NCI-H2107 (cell line): ENCODE measurements around the gene TMEM178B.
"Not testable (repeated sequence)": the region's sequence is repeated elsewhere in the genome, so short reads cannot be mapped to it uniquely, and the experiment has no call there.

ENCODE experiments used
- DNase-seq: peaks from one replicate; lab custom pipeline; 2025; lab: John Stamatoyannopoulos, UW

TMEM178B gene

DNA sequence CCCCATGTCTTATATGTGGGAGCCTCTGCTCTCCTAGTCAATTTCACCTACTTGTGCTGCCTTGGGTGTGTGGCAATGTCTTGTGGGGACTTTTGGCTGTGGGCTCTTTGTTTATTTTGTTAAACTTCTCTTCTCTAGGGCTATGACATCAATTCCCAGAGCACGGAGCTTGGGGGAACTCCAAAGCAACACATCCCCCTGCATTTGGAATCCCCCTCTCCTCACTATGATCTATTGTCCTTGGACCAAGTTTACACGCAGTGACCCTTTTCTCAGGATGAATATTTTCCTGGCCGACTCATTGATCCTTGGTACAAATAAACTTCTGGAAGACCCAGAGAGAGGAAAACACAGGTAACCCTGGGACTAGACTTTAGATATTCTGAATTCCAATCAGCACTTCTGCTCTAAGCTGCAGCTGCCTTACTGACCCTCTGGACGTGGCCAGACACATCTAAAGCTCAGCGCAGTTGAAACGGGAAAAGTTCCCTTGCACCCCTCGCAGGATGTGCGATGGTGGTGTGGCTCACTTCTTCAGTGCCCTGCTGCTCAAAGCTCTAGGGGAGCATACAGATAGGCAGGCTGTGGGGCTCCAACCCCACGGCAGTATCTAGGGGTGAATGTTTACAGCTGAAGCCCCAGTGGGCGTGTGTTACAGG, 110.8 kb downstream of the TMEM178B start:
- DNase-seq, result no peak

DNA sequence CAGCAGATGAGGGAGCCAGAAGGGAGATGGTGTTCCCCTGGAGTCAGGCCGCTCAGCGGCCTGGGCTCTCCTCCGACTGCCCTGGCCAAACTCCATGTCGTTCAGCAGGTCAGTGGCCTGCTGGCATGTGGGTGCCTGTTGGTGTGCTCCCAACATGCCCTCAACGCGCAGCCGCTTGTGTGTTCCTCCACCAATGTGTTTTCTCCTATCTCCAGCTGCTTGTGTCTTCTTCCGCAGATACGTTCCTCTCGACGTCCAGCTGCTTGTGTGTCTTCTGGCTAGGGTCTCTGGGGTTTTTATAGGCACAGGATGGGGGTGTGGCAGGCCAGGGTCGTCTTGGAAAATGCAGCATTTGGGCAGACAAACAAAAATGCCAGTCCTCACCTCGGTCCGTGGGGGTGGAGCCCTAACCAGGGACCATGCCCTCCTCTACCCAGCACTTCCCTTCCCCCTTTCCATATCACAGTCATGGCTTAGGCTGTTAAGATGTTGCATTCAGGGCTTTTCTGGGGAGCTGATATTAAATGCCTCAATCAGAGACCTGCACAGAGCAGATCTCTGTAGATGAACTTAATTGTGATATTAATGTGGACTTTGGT, 111.6 kb downstream of the TMEM178B start:
- DNase-seq, result no peak

DNA sequence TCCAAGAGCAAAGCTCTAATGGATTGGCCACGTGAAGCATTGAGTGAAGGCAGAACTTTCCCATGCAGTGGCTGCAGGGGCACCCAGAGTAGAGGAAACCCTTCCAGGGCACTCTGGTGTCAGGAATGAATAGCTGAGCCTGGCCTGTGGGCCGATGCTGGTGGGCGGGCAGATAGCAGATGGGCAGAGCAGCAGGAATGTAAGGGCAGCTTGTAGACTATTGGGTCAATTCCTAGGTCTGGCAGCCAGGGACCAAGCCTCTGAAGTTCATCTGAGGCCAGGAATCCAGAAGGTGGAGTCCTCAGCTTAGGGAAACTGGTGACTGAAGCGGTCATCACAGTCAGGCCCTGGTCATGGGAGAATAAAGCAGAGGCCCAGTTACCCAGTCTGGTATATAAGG, 115.4 kb downstream of the TMEM178B start:
- no peak for DNase-seq

DNA sequence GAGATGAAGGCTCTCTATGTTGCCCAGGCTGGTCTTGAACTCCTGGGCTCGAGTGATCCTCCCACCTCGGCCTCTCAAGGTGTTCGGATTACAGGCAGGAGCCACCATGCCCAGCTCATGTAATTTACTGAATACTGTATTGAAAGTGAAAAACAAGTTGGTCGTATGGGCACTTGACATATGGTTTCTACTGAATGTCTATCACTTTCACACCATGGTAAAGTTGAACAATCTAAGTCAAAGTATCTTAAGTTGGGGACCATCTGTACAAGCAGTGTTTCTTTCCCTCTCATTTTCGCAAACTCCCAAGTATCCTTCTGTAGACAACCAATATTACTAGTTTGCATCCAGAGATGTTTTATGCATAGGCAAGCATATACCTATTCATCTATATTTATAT, 116.6 kb downstream of the TMEM178B start:
- no peak for DNase-seq

DNA sequence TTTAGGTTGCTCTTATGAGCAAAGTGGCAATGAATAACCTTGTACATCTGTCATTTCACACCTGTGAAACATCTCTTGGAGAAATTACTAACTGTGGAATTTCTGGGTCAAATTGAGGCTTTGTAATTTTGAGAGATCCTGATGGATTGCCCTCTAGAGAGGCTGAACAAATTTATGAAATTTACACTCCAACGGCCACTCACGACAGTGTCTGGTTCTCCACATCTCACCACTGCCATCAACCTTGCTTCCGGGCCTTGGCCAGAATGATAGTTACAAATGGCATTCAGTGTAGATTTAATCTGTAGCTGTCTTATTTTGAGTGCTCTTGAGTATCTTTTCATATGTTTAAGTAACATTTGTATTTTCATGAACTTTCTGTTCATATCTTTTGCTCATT, 117.4 kb downstream of the TMEM178B start:
- no peak for DNase-seq

DNA sequence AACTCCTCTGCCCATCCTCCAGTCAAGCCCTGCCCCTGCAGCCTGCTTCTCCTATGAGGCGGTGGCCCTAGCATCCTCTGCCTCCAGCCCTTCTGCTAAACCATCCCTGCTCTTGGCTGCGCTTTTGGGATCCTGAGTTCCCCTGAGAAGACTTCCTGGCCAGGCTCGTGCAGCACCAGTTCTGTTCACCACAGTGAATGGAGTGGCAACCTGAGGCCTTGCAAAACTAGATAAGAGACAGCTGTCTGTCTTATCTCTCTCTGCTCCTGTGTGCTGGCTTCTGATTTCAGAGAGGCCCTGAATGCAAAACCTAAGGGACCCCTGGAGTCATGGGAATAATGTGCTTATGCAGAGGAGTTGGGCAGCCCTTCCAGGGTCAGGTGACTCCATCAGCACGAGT, 119.2 kb downstream of the TMEM178B start:
- DNase-seq, result no peak

DNA sequence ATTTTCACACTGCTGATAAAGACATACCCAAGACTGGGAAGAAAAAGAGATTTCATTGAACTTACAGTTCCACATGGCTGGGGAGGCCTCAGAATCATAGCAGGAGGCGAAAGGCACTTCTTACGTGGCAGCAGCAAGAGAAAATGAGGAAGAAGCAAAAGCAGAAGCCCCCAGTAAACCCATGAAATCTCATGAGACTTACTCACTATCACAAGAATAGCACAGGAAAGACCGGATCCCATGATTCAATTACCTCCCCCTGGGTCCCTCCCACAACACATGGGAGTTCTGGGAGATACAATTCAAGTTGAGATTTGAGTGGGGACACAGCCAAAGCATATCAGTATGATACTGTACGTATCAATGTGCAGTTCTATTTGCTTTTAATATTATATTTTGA, 121.9 kb downstream of the TMEM178B start:
- not testable (repeated sequence) for DNase-seq

DNA sequence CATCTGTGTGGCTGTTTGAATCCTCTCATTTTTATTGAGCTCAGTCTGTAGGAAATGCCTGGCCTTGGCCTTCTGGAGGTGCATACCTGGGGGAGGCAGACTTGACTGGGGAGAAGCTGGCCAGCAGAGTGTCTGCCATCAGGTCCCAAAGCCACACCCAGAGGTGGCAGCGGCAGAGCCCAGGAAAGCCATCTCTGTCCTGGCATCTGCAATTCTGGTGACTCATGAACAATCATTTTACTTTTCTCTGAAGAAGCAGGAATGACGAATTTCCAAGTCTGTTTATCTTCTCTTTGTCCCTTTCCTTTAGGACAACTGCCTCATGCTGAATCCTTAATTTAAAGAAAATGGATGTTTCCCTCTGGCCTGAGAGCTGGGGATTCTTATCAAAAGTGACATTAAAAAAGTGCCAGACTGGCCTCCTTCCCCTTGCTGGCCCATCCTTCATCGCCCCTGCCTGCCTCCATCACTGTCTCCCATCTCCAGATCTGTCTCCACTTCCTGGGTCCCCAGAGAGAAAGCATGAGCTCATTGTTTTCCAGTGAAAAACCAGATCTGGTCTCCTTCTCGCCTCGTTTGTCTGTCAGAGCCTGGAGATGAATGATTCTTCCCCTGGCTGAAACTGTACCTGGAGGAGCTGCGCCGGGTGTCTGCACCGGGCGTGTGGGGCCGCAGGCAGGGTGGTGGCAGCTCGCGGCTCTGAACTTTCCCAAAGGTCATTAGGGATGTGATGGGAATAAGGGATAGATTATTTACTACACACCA, 124.5 kb downstream of the TMEM178B start:
- DNase-seq, result no peak

DNA sequence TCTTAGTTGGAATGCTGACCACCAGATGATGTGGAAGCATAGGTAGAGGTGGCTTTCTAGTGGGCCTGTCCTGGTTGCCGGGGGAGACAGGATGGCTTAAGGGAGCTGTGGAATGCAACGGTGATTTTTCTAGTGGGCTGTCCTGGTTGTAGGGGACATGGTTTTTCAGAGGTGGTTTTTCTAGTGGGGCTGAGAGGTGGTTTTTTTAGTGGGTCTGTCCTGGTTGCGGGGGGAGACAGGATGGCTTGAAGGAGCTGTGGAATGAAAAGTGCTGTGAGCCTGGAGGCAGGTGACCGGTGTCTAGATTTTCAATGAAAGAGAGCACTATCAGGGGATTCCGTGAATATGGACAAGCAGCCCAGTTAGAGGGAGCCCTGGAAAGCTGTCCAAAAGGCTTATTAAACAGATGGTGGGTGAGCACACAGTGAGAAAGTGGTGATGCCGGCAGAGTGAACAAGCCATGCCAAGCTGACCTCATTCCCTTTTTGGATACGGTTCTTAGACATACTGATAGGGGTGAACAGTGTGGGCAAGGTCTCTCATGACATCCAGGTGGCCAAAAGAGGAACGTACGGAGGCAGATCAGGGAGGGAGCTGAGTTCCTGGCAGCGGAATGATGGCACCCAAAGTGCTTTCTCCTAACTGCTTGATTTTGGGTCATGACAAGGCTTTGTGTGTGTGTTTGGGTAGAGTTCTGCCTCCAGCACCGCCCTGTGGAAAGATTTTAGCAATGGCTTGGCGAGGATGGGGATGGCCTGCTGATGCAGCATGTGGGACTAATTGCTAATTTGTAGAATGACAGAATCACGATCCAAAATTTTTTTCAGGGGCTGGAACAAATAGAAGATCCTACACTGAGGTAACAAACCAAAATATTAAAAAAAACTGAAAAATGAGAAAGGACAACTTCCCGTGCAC, 126.6 kb downstream of the TMEM178B start:
- DNase-seq, result no peak

DNA sequence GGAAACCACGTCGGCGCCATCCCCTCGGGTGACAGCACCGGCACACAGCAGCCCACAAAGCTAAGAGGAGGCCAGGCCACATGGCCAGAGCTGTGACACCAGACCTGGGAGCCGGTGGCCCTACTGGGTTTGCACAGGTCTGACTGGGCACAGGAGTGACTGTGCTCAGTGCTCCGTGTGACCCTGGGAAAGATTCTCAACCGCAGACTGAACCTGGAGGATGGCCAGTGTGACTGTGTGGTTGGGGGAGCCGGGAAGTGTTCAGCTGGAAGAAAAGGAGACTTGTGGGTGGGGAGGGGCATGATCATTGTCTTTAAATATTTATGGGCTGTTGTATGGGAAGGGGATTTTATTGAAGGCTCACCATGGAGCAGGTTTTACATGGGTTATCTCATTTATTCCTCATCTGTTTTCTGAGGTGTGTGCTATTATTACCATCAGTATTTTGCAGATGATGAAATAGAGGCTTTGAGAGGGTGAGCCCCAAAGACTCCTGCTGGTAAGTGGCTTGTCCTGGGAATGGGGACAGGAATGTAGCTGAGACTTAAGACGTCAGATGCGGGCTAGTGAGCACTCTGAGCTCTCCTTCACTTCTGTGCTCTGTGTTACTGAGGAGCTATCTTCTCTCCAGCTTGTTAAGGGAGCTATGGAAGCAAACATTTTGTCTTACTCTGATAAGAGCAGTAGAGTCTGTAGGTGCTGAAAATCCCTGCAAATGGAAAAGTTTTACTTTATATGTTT, 127.5 kb downstream of the TMEM178B start:
- no peak for DNase-seq

DNA sequence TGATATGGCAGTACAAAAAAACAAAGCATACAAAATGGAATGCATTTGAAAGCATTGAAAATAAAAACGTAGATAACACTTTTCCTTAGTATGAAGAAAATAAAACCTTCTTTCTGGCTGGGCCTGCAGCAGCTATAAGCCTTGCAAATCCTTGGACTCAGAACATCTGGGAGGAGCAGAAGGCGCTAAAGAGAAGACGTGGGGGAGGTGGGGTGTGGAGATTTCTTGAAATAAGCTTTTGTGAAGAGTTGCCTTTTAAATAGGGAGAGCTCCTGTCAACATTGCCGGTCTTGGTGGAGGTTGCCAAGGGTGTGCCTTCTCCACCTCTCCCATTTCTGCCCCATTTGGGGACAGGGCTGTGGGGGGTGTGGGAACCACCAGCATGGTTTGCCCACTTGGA, 128.7 kb downstream of the TMEM178B start:
- DNase-seq, result no peak

DNA sequence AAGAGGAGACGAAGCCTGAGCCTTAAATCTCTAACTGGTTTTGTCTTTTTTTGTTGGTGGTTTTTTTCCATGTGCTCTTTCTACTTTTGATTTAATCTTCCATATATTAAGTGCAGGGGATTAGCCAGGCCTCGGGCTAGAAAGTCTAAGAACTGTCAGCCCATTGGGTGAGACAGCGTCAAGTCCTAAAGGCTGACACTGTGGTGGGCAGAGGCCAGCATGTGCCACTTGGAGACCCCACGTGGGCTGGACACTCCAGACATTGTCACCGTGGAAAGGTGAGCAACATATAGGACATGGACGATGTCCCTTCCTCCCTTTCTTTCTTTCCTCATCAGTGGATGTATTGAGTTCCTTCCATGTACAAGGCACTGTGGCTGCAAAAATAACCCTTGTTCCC, 129.3 kb downstream of the TMEM178B start:
- DNase-seq, result no peak

DNA sequence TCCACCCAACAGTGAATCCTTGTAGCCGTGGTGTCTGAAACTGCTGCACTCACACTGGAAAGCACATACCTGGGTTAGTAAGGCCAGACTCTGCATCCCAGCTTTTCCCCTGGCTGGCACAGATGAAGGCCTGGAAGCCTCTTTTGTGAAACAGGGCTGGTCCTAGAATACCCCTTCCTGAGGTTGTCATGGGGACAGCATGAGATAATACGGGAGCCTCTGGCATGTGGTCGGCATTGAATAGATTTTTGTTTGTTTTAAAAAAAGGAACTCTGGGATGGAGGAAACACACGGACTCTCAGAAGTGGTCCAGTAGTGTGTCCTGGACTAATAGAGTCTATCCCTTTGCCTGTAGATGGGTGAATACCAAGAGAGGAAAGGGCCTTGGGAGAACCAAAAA, 129.7 kb downstream of the TMEM178B start:
- no peak for DNase-seq

DNA sequence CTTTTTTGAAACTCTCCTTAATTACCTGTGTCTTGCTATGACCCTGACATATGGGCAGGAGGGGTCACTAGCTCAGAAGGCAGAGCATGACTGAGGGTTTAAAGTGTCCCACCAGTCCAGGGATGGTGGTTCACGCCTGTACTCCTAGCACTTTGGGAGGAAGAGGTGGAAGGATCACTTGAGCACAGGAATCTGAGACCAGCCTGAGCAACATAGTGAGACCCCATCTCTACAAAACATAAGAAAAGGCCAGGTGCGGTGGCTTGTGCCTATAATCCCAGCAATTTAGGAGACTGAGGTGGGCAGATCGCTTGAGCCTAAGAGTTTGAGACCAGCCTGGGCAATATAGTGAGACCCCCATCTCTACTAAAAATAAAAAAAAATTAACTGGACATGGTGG, 133.8 kb downstream of the TMEM178B start:
- no peak for DNase-seq

DNA sequence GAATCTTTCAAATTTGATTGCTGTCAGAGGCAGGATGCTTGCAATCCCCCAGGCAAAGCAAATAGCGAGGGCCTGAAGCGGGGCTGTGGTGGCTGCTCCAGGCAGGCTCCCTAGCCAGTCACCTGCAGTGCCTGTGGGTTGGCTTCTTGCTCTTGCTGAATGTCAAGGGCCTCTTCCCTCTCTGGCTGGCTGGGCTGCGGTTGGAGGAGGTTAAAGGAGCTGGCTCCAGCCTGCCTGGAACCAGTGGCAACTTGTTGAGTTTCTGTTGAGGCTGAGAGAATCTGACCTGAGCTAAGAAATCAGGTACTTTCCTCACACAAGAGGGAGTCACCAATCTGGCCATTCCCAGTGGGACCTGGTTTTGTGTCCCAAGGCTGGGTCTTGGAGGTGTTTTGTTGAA, 134.7 kb downstream of the TMEM178B start:
- peak; percentile 84 for DNase-seq

DNA sequence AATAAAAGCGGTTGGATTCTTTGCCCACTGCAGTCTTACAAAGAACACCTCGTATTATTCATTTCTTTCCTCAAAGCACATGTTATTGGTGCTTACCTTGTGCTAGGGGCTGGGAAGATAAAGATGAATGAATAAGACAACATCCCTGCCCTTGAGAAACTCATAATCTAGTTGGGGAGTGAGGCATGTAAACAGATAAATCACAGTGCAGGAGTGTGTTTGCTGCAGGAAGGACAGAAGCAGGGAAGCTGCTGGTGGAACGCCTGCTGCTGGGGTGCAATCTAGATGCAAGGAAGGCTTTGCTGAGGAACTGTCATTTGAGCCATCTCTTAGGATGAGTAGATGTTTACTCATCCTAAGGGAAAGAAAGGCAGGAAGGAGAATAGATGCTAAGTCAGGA, 135.6 kb downstream of the TMEM178B start:
- no peak for DNase-seq

DNA sequence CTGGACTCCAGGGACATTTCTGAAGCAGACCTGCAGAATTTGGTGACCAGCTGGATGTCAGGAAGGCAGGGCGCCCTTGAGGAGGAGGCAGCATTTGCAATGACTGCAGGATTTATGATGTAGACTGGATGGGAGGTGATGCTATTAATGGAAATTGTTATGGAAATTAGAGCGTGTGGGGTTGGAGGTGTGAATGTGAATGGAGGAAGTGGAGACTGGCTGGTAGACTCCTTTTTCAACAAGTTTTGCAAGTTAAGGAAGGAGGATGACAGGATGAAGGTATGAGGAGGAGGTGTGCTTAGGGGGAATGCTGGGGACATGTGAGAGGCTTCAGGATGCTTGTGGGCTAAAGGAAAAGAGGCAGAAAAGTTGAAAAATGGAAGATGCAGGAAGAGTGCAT, 137.0 kb downstream of the TMEM178B start:
- DNase-seq, result no peak

DNA sequence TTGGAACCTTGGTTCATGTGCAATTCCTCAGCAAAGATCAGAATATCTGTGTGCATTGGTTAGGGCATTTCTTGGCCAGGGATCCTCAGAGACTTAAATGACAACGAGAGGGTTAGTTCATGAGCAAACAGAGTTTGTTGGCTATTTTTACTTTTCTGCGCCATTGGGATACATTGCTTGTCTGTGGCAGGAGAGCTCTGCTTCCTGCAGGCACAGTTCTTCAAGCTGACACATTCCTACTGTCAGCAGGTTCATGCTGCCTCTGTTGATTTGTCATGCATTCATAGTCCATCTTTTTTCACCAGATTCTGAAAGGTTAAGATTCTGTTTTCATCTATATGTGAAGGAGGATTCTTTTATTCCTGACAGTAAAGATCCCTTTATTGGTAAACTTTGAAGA, 139.4 kb downstream of the TMEM178B start:
- no peak for DNase-seq

DNA sequence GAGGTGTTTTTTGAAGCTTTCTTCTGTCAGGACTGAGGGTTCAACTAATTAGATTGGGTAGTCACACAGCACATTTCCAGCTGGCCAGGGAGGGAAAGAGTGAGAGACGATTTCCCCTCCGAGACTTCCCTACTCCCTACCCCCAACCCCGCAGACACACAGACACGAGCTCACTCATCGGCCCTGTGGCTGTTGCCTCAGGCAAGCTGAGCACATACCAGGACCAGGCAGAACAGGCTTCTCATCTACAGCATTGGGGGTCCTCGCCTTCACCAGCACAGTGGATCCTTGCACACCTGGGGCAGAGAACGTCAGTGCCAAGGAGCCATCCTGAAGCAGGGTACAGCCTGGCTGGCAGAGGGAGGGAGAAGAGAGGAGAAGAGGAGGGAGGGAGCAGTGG, 144.1 kb downstream of the TMEM178B start:
- DNase-seq, result no peak

DNA sequence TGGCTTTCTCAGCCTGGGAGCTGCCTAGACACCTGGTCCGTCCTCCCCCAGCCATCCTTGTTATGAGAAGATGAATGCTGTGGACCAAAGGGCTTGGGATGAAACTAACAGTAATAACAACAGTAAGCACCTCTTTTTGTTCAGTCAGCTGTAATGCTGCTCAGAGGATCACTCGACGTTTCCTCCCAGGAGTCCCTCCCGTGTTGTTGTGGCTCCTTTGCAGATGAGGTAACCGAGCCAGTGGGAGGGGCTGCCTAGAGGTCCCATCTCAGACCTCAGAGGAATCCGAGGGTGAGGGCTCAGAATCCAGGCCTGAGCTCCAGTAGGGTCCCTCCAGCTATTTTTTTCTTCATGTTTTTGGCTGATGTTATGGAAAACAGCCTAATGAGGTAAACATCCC, 145.1 kb downstream of the TMEM178B start:
- no peak for DNase-seq

DNA sequence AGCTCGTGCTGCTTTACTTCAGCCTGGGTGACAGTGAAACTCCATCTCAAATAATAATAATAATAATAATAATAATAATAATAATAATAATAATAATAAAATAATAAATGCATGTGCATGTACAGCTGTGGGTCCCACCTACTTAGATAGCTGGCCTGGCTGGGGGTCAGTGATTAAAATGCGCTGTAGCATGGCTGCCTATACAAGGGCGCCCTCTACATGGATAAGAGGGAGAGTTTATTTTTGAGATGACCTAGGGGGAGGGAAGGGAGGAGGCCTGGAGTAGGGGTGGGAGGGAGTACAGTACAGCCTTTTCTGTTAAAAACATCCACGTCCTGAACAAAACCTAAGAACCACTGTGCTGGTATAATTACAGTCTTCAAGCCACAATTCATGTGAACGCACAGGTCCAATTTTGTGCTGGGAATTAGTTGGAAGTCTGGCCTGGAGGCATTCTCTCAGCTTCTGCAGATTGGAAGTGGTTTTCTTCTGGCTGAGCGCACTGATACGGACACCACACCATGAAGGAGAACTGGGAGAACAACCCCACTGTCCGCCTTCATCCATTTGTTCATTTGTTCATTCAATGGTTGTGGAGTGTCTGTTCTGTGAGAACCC, 146.5 kb downstream of the TMEM178B start:
- no peak for DNase-seq
